Measurements from ENCODE around the gene LTC4S.

Gene LTC4S

GRCh38 chr5:179814090-179814489, 20.3 kb downstream of the LTC4S start:
- no peak for DNase-seq

- DNase-seq = no peak
Measured at GRCh38 chr5:179815491-179816249, 21.9 kb downstream of the LTC4S start.

- DNase-seq = no peak
Measured at GRCh38 chr5:179816401-179816795, 22.6 kb downstream of the LTC4S start.

- no peak for DNase-seq
Measured at GRCh38 chr5:179816796-179817469, 23.1 kb downstream of the LTC4S start.

- no peak for DNase-seq
Measured at GRCh38 chr5:179817470-179817840, 23.7 kb downstream of the LTC4S start.

- DNase-seq = no peak
Measured at GRCh38 chr5:179817890-179818745, 24.3 kb downstream of the LTC4S start.

- DNase-seq = no peak
Measured at GRCh38 chr5:179818746-179819295, 25.0 kb downstream of the LTC4S start.

- DNase-seq = no peak
Measured at GRCh38 chr5:179819296-179820126, 25.7 kb downstream of the LTC4S start.

- DNase-seq = no peak
Measured at GRCh38 chr5:179820127-179820482, 26.3 kb downstream of the LTC4S start.

- DNase-seq = peak; percentile 18
Measured at GRCh38 chr5:179820483-179821297, 26.9 kb downstream of the LTC4S start, which contains the start of gene SQSTM1. Gene SQSTM1, plus strand, starts transcription at chr5:179820905. Its CDS starts 32 bp downstream, at chr5:179820937.

- DNase-seq = peak; percentile 95
Measured at GRCh38 chr5:179821298-179822058, 27.7 kb downstream of the LTC4S start.

- no peak for DNase-seq
Measured at GRCh38 chr5:179822059-179822432, 28.3 kb downstream of the LTC4S start.

GRCh38 chr5:179822444-179822990, 28.7 kb downstream of the LTC4S start:
- DNase-seq = no peak

- no peak for DNase-seq
Measured at GRCh38 chr5:179823937-179824744, 30.4 kb downstream of the LTC4S start.

- no peak for DNase-seq
Measured at GRCh38 chr5:179824745-179825112, 30.9 kb downstream of the LTC4S start.

- no peak for DNase-seq
Measured at GRCh38 chr5:179825655-179826182, 31.9 kb downstream of the LTC4S start.

GRCh38 chr5:179827680-179828079, 33.9 kb downstream of the LTC4S start:
- DNase-seq = no peak

- no peak for DNase-seq
Measured at GRCh38 chr5:179828756-179829421, 35.1 kb downstream of the LTC4S start.
